H1 (cell line): Measurements from ENCODE around the gene CBX4. TPM values are rescaled to one million over a fixed set of nuclear protein-coding genes. Genes with fewer than 3 reads are reported as not detected.

ENCODE experiments used
- BCL11A ChIP-seq, 2 experiments: IDR thresholded peaks; one replicate each; pipeline ENCODE4 v1.6.1; 2011; ENCODE audit warnings: low read depth in 2 of 2, low read length in 2 of 2, mild to moderate bottlenecking in 2 of 2
- CHD7 ChIP-seq: fragments of 300-600 bp; sonication (generic); IDR thresholded peaks from 2 replicates; pipeline ENCODE4 v1.7.1; 2012; ENCODE audit warnings: low read length, moderate library complexity, mild to moderate bottlenecking, inconsistent platforms; ENCODE audit not compliant: insufficient replicate concordance
- E2F6 ChIP-seq: IDR thresholded peaks from 2 replicates; pipeline ENCODE4 v1.6.1; 2012; ENCODE audit warnings: inconsistent platforms
- JUND ChIP-seq: IDR thresholded peaks from 2 replicates; pipeline ENCODE4 v1.6.1; 2011; ENCODE audit warnings: mild to moderate bottlenecking, improper control_type of control experiment, low read length
- NANOG ChIP-seq: IDR thresholded peaks from 2 replicates; pipeline ENCODE4 v1.6.1; 2011; ENCODE audit warnings: low read length, low read depth, mild to moderate bottlenecking, inconsistent platforms; ENCODE audit not compliant: insufficient read depth, poor library complexity, severe bottlenecking
- RBBP5 ChIP-seq: IDR thresholded peaks from 2 replicates; pipeline ENCODE4 v1.7.1; 2012; ENCODE audit warnings: low read depth, mild to moderate bottlenecking, inconsistent platforms, low read length, moderate library complexity, borderline replicate concordance
- RNF2 ChIP-seq: fragments of 200-900, 300-1000 bp; sonication (generic); IDR thresholded peaks from 2 replicates; pipeline ENCODE4 v1.7.1; 2016; ENCODE audit warnings: borderline replicate concordance, low read depth, mild to moderate bottlenecking, antibody characterized with exemption, low read length; ENCODE audit not compliant: poor library complexity, severe bottlenecking; ENCODE audit errors: missing control alignments
- TBP ChIP-seq: IDR thresholded peaks from 2 replicates; pipeline ENCODE4 v1.6.1; 2011; ENCODE audit warnings: low read depth, low read length, improper control_type of control experiment
- polyA plus RNA-seq, 7 experiments: library from polyadenylated mRNA; depleted of rRNA in 3 of 7; stranded (reverse) in 5 of 7; unstranded in 2 of 7; fragments of >200 nt in 5 of 7; fragments of 200-250 nt in 2 of 7; gene quantifications; 1 replicate in 5 of 7; 2 replicates in 1 of 7; 4 replicates in 1 of 7; pipeline versions ENCODE4 v1.2.1 to v1.2.3, GENCODE V29; 2011 to 2013; ENCODE audit warnings: missing spikeins in 2 of 7, mixed read lengths in 2 of 7
- total RNA-seq: library from RNA; stranded (reverse); fragmentation: NEBNext Ultra II Directional; extraction: Animal tissue kit (Norgen Biotek cat#: 25700); gene quantifications from 2 replicates; pipeline ENCODE4 v1.2.1, GENCODE V29; 2021

CBX4 gene
- total and polyA plus RNA-seq, 2 of the 8 experiments (the other 6 are each of a cell fraction or from before 2014, with no cell fraction given): 1.8 to 4.0 TPM

GRCh38 chr17:79796763-79797491, 42.3 kb downstream of the CBX4 start, which contains the start of gene CBX8 (continued):
- TF ChIP-seq TBP (0 out of 2 replicates have a peak, but pooled peaks have one; percentile 51), CHD7 (no peak), NANOG (no peak), BCL11A (IDR thresholded peaks at IDR 0.05; ENCODE audit: low read depth in 2 of 2, low read length in 2 of 2) (no peak), E2F6 (no peak; the same call in 1 of the 2 replicates), RBBP5 (peak; percentile 60; the same call in 1 of the 2 replicates), RNF2 (no peak), JUND (no peak)
